ENCODE measurements around the gene EEIG2. TPM values are rescaled to one million over a fixed set of nuclear protein-coding genes. Genes with fewer than 3 reads are reported as not detected.

Gene EEIG2
- polyA plus RNA-seq, 2 donors = 1.3 to 1.6 TPM

DNA sequence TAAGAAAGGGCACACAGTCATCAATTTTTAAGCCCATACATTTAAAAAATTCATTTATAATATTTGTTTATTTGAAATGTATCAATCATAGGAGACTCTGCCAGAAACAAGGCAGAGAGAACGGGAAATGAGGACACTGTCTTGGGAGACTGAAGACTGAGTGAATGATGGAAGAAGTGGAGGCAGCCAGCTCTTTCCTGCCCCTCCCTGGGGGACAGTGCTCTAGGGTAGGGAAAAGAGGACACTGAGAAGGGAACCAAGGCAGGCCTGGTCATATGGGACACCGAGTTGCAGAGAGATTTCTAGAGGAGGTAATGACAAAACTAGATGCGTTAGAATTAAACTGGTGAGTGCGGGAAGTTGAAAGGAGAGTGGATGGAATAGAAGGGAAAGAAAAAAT is 31.6 kb downstream of the EEIG2 start:
- Histone ChIP-seq H3K4me3 (ENCODE audit: low read depth in 1 of 2, low read length in 2 of 2) (no peak overlapping the region), H3K4me1 (ENCODE audit: control insufficient read depth in 2 of 2, insufficient read depth in 2 of 2, low read length in 1 of 2) (no peaks in the 10 kb centered on the region), H3K27ac (ENCODE audit: low read depth in 2 of 2, low read length in 1 of 2) (peak overlapping the region; percentile 64 to 68), H3K9me3 (ENCODE audit: control insufficient read depth in 2 of 2, insufficient read depth in 1 of 2, low read depth in 1 of 2, low read length in 1 of 2) (no peaks in the 10 kb centered on the region), H3K27me3 (ENCODE audit: control insufficient read depth in 1 of 2, insufficient read depth in 2 of 2, low read length in 2 of 2) (no peaks in the 10 kb centered on the region), H3K36me3 (ENCODE audit: control insufficient read depth in 2 of 2, insufficient read depth in 2 of 2, low read length in 1 of 2) (no peaks in the 10 kb centered on the region)
- 65 to 68% methylated on average over 4 of the region's 4 CpGs for WGBS, 2 donors

DNA sequence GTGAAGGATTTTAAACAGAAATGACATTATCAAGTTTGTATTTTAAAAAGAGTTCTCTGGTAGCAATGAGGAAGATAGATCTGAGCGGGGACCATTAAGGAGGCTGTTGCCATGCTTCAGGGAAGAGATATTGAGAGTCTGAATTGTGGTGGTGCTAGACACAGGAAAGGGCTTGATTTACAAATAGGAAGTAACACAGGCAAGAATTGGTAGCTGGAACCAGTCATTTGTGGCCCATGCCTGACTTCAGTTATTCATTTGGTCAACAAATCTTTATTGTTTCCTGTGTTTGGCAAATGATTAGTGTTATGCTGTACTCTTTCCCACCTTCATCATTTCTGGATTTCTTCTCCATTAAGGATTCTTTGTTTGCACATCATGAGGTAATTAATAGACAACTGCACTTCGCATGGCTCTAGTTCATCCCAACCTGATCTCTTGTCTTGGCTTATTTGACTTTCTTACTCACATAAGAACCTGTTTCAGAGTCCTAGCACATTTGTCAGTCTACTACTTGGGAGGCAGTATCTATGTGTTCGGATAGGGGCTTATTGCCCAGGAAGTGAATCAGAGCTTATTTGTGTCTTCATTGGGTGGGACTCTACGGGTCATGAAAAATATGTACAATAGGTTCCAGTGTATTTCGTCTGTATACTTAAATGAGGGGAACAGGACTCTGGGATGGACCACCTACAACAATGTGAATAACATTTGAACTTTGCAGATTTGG is 32.3 kb downstream of the EEIG2 start:
- Histone ChIP-seq H3K27me3 (ENCODE audit: control insufficient read depth in 1 of 2, insufficient read depth in 2 of 2, low read length in 2 of 2) (no peaks in the 10 kb centered on the region), H3K27ac (ENCODE audit: low read depth in 2 of 2, low read length in 1 of 2) (no peak overlapping the region), H3K36me3 (ENCODE audit: control insufficient read depth in 2 of 2, insufficient read depth in 2 of 2, low read length in 1 of 2) (no peaks in the 10 kb centered on the region), H3K4me1 (ENCODE audit: control insufficient read depth in 2 of 2, insufficient read depth in 2 of 2, low read length in 1 of 2) (no peaks in the 10 kb centered on the region), H3K4me3 (ENCODE audit: low read depth in 1 of 2, low read length in 2 of 2) (no peak overlapping the region), H3K9me3 (ENCODE audit: control insufficient read depth in 2 of 2, insufficient read depth in 1 of 2, low read depth in 1 of 2, low read length in 1 of 2) (no peaks in the 10 kb centered on the region)
- 87 to 89% methylated on average over 5 of the region's 5 CpGs for whole genome bisulfite sequencing, 2 donors

- H3K9me3 ChIP-seq (ENCODE audit: control insufficient read depth in 2 of 2, insufficient read depth in 1 of 2, low read depth in 1 of 2, low read length in 1 of 2) = no peaks in the 10 kb centered on the region
- 94 to 95% methylated on average over 2 of the region's 2 CpGs for whole genome bisulfite sequencing, 2 donors
- H3K27me3 ChIP-seq (ENCODE audit: control insufficient read depth in 1 of 2, insufficient read depth in 2 of 2, low read length in 2 of 2) = no peaks in the 10 kb centered on the region
- no peak overlapping the region for H3K27ac ChIP-seq (ENCODE audit: low read depth in 2 of 2, low read length in 1 of 2)
- H3K4me3 ChIP-seq (ENCODE audit: low read depth in 1 of 2, low read length in 2 of 2) = no peak overlapping the region
- no peaks in the 10 kb centered on the region for H3K36me3 ChIP-seq (ENCODE audit: control insufficient read depth in 2 of 2, insufficient read depth in 2 of 2, low read length in 1 of 2)
- no peaks in the 10 kb centered on the region for H3K4me1 ChIP-seq (ENCODE audit: control insufficient read depth in 2 of 2, insufficient read depth in 2 of 2, low read length in 1 of 2)
These were observed 33.5 kb downstream of the EEIG2 start for GRCh38 chr1:108593448-108593847.

DNA sequence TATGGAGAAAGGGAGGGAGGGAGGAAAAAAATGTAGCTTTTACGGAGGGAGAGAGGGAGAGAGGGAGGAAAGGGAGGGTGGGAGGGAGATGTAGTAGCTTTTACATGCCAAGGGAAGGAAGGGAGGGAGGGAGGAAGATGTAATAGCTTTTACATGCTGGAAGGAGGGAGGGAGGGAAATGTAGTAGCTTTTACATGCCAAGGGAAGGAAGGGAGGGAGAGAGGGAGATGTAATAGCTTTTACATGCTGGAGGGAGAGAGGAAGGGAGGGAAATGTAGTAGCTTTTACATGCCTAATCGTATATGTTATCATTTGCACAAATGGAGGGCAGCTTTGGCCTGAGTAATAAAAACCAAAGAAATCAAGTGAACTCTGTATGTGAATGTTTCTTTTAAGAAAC is 35.6 kb downstream of the EEIG2 start:
- no peaks in the 10 kb centered on the region for H3K9me3 ChIP-seq (ENCODE audit: control insufficient read depth in 2 of 2, insufficient read depth in 1 of 2, low read depth in 1 of 2, low read length in 1 of 2)

DNA sequence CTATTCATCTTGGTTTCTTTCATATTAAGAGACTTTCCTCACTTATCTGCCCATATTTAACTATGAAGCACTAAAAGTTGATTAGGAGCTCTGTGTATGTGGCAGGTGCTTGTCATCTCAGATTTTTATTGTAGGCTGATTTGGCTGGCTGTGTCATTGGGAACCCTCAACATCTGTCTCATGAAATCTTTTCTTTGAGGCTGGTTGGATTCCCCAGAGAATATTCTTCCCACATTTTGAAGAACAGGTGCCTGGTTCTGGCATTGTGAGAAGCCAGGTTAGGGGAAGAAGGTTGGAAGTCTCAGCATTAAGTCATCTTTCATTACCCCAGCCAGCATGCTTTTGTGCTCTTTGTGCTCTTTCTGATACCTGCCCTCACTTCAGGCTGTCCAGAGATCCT is 37.1 kb downstream of the EEIG2 start:
- no peaks in the 10 kb centered on the region for H3K9me3 ChIP-seq (ENCODE audit: control insufficient read depth in 2 of 2, insufficient read depth in 1 of 2, low read depth in 1 of 2, low read length in 1 of 2)
- H3K4me3 ChIP-seq (ENCODE audit: low read depth in 1 of 2, low read length in 2 of 2) = no peak overlapping the region
- no peak overlapping the region for H3K27ac ChIP-seq (ENCODE audit: low read depth in 2 of 2, low read length in 1 of 2)
- no peaks in the 10 kb centered on the region for H3K27me3 ChIP-seq (ENCODE audit: control insufficient read depth in 1 of 2, insufficient read depth in 2 of 2, low read length in 2 of 2)
- no peaks in the 10 kb centered on the region for H3K36me3 ChIP-seq (ENCODE audit: control insufficient read depth in 2 of 2, insufficient read depth in 2 of 2, low read length in 1 of 2)
- H3K4me1 ChIP-seq (ENCODE audit: control insufficient read depth in 2 of 2, insufficient read depth in 2 of 2, low read length in 1 of 2) = no peaks in the 10 kb centered on the region

More for the DNA sequence above, 35.6 kb downstream of the EEIG2 start:
- 26 to 29% methylated on average over 2 of the region's 2 CpGs for WGBS, 2 donors
- H3K4me3 ChIP-seq (ENCODE audit: low read depth in 1 of 2, low read length in 2 of 2) = no peak overlapping the region
- no peaks in the 10 kb centered on the region for H3K27me3 ChIP-seq (ENCODE audit: control insufficient read depth in 1 of 2, insufficient read depth in 2 of 2, low read length in 2 of 2)
- no peaks in the 10 kb centered on the region for H3K36me3 ChIP-seq (ENCODE audit: control insufficient read depth in 2 of 2, insufficient read depth in 2 of 2, low read length in 1 of 2)
- H3K4me1 ChIP-seq (ENCODE audit: control insufficient read depth in 2 of 2, insufficient read depth in 2 of 2, low read length in 1 of 2) = no peaks in the 10 kb centered on the region
- no peak overlapping the region for H3K27ac ChIP-seq (ENCODE audit: low read depth in 2 of 2, low read length in 1 of 2)

- Histone ChIP-seq H3K4me1 (ENCODE audit: control insufficient read depth in 2 of 2, insufficient read depth in 2 of 2, low read length in 1 of 2) (no peaks in the 10 kb centered on the region), H3K4me3 (ENCODE audit: low read depth in 1 of 2, low read length in 2 of 2) (no peak overlapping the region), H3K9me3 (ENCODE audit: control insufficient read depth in 2 of 2, insufficient read depth in 1 of 2, low read depth in 1 of 2, low read length in 1 of 2) (no peaks in the 10 kb centered on the region), H3K27ac (ENCODE audit: low read depth in 2 of 2, low read length in 1 of 2) (no peak overlapping the region), H3K27me3 (ENCODE audit: control insufficient read depth in 1 of 2, insufficient read depth in 2 of 2, low read length in 2 of 2) (no peaks in the 10 kb centered on the region), H3K36me3 (ENCODE audit: control insufficient read depth in 2 of 2, insufficient read depth in 2 of 2, low read length in 1 of 2) (no peaks in the 10 kb centered on the region)
- 92 to 94% methylated on average over 1 of the region's 1 CpG for WGBS, 2 donors
These were observed 38.4 kb downstream of the EEIG2 start for GRCh38 chr1:108598340-108598739.

GRCh38 chr1:108600504-108600903 is 40.6 kb downstream of the EEIG2 start:
- Histone ChIP-seq H3K36me3 (ENCODE audit: control insufficient read depth in 2 of 2, insufficient read depth in 2 of 2, low read length in 1 of 2) (no peaks in the 10 kb centered on the region), H3K9me3 (ENCODE audit: control insufficient read depth in 2 of 2, insufficient read depth in 1 of 2, low read depth in 1 of 2, low read length in 1 of 2) (no peaks in the 10 kb centered on the region), H3K4me3 (ENCODE audit: low read depth in 1 of 2, low read length in 2 of 2) (no peak overlapping the region), H3K27me3 (ENCODE audit: control insufficient read depth in 1 of 2, insufficient read depth in 2 of 2, low read length in 2 of 2) (no peaks in the 10 kb centered on the region), H3K27ac (ENCODE audit: low read depth in 2 of 2, low read length in 1 of 2) (no peak overlapping the region), H3K4me1 (ENCODE audit: control insufficient read depth in 2 of 2, insufficient read depth in 2 of 2, low read length in 1 of 2) (no peaks in the 10 kb centered on the region)
- WGBS, 2 donors = 66 to 72% methylated on average over 4 of the region's 4 CpGs

GRCh38 chr1:108601708-108602410 is 42.0 kb downstream of the EEIG2 start:
- H3K4me3 ChIP-seq (ENCODE audit: low read depth in 1 of 2, low read length in 2 of 2) = no peak overlapping the region
- WGBS, 2 donors = 98 to 100% methylated on average over 1 of the region's 1 CpG
- no peak overlapping the region for H3K27ac ChIP-seq (ENCODE audit: low read depth in 2 of 2, low read length in 1 of 2)

DNA sequence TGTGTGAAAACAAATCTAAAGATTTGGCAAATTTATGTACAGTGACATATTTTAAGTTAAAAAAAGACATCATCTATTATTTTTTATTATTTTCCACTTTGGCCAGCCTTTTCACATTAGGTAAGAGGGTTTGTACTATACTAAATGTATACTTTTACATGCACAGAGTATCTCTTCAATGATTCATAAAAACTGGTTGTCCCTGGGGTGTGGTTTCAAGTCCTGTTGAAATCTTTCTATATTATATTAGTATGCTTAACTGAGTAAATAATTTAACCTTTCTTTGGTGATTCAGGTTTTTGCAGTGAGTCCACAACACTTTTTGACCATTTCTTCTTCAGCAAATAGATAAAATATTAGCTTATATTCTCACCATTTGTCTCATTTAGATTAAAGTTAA is 45.7 kb downstream of the EEIG2 start:
- Histone ChIP-seq H3K9me3 (ENCODE audit: control insufficient read depth in 2 of 2, insufficient read depth in 1 of 2, low read depth in 1 of 2, low read length in 1 of 2) (no peaks in the 10 kb centered on the region), H3K27me3 (ENCODE audit: control insufficient read depth in 1 of 2, insufficient read depth in 2 of 2, low read length in 2 of 2) (no peaks in the 10 kb centered on the region), H3K4me3 (ENCODE audit: low read depth in 1 of 2, low read length in 2 of 2) (no peak overlapping the region), H3K27ac (ENCODE audit: low read depth in 2 of 2, low read length in 1 of 2) (no peak overlapping the region), H3K36me3 (ENCODE audit: control insufficient read depth in 2 of 2, insufficient read depth in 2 of 2, low read length in 1 of 2) (no peaks in the 10 kb centered on the region), H3K4me1 (ENCODE audit: control insufficient read depth in 2 of 2, insufficient read depth in 2 of 2, low read length in 1 of 2) (no peaks in the 10 kb centered on the region)

More at GRCh38 chr1:108601708-108602410, 42.0 kb downstream of the EEIG2 start:
- Histone ChIP-seq H3K9me3 (ENCODE audit: control insufficient read depth in 2 of 2, insufficient read depth in 1 of 2, low read depth in 1 of 2, low read length in 1 of 2) (no peaks in the 10 kb centered on the region), H3K36me3 (ENCODE audit: control insufficient read depth in 2 of 2, insufficient read depth in 2 of 2, low read length in 1 of 2) (no peaks in the 10 kb centered on the region), H3K4me1 (ENCODE audit: control insufficient read depth in 2 of 2, insufficient read depth in 2 of 2, low read length in 1 of 2) (no peaks in the 10 kb centered on the region), H3K27me3 (ENCODE audit: control insufficient read depth in 1 of 2, insufficient read depth in 2 of 2, low read length in 2 of 2) (no peaks in the 10 kb centered on the region)

DNA sequence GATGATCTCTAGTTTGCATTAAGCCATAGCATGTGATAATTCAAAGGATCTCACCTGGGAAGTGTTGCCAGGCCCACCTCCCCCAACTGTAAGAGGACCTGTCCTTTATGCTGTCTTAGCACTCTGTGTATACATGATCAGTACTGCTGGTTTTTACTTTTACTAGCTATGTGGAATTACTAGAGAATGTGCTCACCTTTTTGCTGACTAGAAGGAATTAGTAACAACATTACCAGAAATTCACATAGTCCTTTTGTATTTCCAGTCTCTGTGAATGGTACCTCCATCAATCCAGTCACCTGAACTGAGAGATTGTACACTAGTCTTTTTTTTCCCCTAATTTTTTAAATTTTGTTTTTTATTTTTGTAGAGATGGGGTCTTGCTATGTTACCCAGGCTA is 46.6 kb downstream of the EEIG2 start:
- H3K4me3 ChIP-seq (ENCODE audit: low read depth in 1 of 2, low read length in 2 of 2) = no peak overlapping the region
- no peaks in the 10 kb centered on the region for H3K9me3 ChIP-seq (ENCODE audit: control insufficient read depth in 2 of 2, insufficient read depth in 1 of 2, low read depth in 1 of 2, low read length in 1 of 2)
- no peaks in the 10 kb centered on the region for H3K36me3 ChIP-seq (ENCODE audit: control insufficient read depth in 2 of 2, insufficient read depth in 2 of 2, low read length in 1 of 2)
- H3K4me1 ChIP-seq (ENCODE audit: control insufficient read depth in 2 of 2, insufficient read depth in 2 of 2, low read length in 1 of 2) = no peaks in the 10 kb centered on the region
- no peaks in the 10 kb centered on the region for H3K27me3 ChIP-seq (ENCODE audit: control insufficient read depth in 1 of 2, insufficient read depth in 2 of 2, low read length in 2 of 2)
- H3K27ac ChIP-seq (ENCODE audit: low read depth in 2 of 2, low read length in 1 of 2) = no peak overlapping the region

Measured in esophagus (tissue), 2 donors.